ENCODE data around the gene VPS37C.
"Not testable (repeated sequence)": the region's sequence is repeated elsewhere in the genome, so short reads cannot be mapped to it uniquely, and the experiment has no call there.

Gene VPS37C

GRCh38 chr11:61189933-61190332 is 28.7 kb upstream of the VPS37C start:
- Mint-ChIP-seq H3K36me3 (ENCODE audit: low read depth) (no peaks in the 10 kb centered on the region), H3K27me3 (ENCODE audit: low read depth) (peaks cover 8% of the 10 kb centered on the region), H3K4me1 (ENCODE audit: low read depth) (peaks cover 2% of the 10 kb centered on the region), H3K4me3 (no peak overlapping the region), H3K9me3 (no peaks in the 10 kb centered on the region), H3K27ac (no peak overlapping the region)

GRCh38 chr11:61187505-61188130 is 26.4 kb upstream of the VPS37C start:
- Mint-ChIP-seq H3K4me1 (ENCODE audit: low read depth) (peaks cover 2% of the 10 kb centered on the region), H3K27ac (no peak overlapping the region), H3K4me3 (no peak overlapping the region), H3K27me3 (ENCODE audit: low read depth) (peaks cover 12% of the 10 kb centered on the region), H3K36me3 (ENCODE audit: low read depth) (no peaks in the 10 kb centered on the region), H3K9me3 (no peaks in the 10 kb centered on the region)

- Mint-ChIP-seq H3K4me3 (no peak overlapping the region), H3K27me3 (ENCODE audit: low read depth) (peaks cover 9% of the 10 kb centered on the region), H3K9me3 (no peaks in the 10 kb centered on the region), H3K36me3 (ENCODE audit: low read depth) (no peaks in the 10 kb centered on the region), H3K4me1 (ENCODE audit: low read depth) (peaks cover 2% of the 10 kb centered on the region), H3K27ac (no peak overlapping the region)
Measured at GRCh38 chr11:61186504-61186903, 25.3 kb upstream of the VPS37C start.

- Mint-ChIP-seq H3K27me3 (ENCODE audit: low read depth) (peaks cover 19% of the 10 kb centered on the region), H3K36me3 (ENCODE audit: low read depth) (no peaks in the 10 kb centered on the region), H3K4me3 (no peak overlapping the region), H3K27ac (no peak overlapping the region), H3K9me3 (no peaks in the 10 kb centered on the region), H3K4me1 (ENCODE audit: low read depth) (peaks cover 2% of the 10 kb centered on the region)
Measured at GRCh38 chr11:61183645-61184044, 22.4 kb upstream of the VPS37C start.

GRCh38 chr11:61181489-61181888 is 20.3 kb upstream of the VPS37C start:
- H3K36me3 Mint-ChIP-seq (ENCODE audit: low read depth), result no peaks in the 10 kb centered on the region
- peaks cover 22% of the 10 kb centered on the region for H3K27me3 Mint-ChIP-seq (ENCODE audit: low read depth)
- no peaks in the 10 kb centered on the region for H3K4me1 Mint-ChIP-seq (ENCODE audit: low read depth)
- H3K9me3 Mint-ChIP-seq, result no peaks in the 10 kb centered on the region
- no peak overlapping the region for H3K27ac Mint-ChIP-seq
- H3K4me3 Mint-ChIP-seq, result no peak overlapping the region

- H3K36me3 Mint-ChIP-seq (ENCODE audit: low read depth); H3K27ac Mint-ChIP-seq; H3K9me3 Mint-ChIP-seq; H3K4me3 Mint-ChIP-seq; H3K4me1 Mint-ChIP-seq (ENCODE audit: low read depth): not testable (repeated sequence)
- peaks cover 22% of the 10 kb centered on the region for H3K27me3 Mint-ChIP-seq (ENCODE audit: low read depth)
Measured at GRCh38 chr11:61180205-61180604, 19.0 kb upstream of the VPS37C start.

GRCh38 chr11:61176446-61176845 is 15.2 kb upstream of the VPS37C start:
- peaks cover 8% of the 10 kb centered on the region for H3K4me1 Mint-ChIP-seq (ENCODE audit: low read depth)
- H3K27me3 Mint-ChIP-seq (ENCODE audit: low read depth), result peaks cover 20% of the 10 kb centered on the region
- no peak overlapping the region for H3K4me3 Mint-ChIP-seq
- H3K9me3 Mint-ChIP-seq, result peaks cover 16% of the 10 kb centered on the region
- no peak overlapping the region for H3K27ac Mint-ChIP-seq
- peaks cover 3% of the 10 kb centered on the region for H3K36me3 Mint-ChIP-seq (ENCODE audit: low read depth)

GRCh38 chr11:61174949-61175348 is 13.7 kb upstream of the VPS37C start:
- Mint-ChIP-seq H3K4me1 (ENCODE audit: low read depth) (peaks cover 8% of the 10 kb centered on the region), H3K27ac (no peak overlapping the region), H3K36me3 (ENCODE audit: low read depth) (peaks cover 3% of the 10 kb centered on the region), H3K4me3 (no peak overlapping the region), H3K27me3 (ENCODE audit: low read depth) (peaks cover 13% of the 10 kb centered on the region), H3K9me3 (peaks cover 16% of the 10 kb centered on the region)

- Mint-ChIP-seq H3K27me3 (ENCODE audit: low read depth) (peaks cover 8% of the 10 kb centered on the region), H3K4me1 (ENCODE audit: low read depth) (peaks cover 8% of the 10 kb centered on the region), H3K9me3 (peaks cover 16% of the 10 kb centered on the region), H3K36me3 (ENCODE audit: low read depth) (peaks cover 3% of the 10 kb centered on the region), H3K27ac (no peak overlapping the region), H3K4me3 (no peak overlapping the region)
Measured at GRCh38 chr11:61174273-61174672, 13.0 kb upstream of the VPS37C start.

- H3K36me3 Mint-ChIP-seq (ENCODE audit: low read depth), result peaks cover 3% of the 10 kb centered on the region
- H3K27ac Mint-ChIP-seq, result no peak overlapping the region
- peaks cover 11% of the 10 kb centered on the region for H3K4me1 Mint-ChIP-seq (ENCODE audit: low read depth)
- no peak overlapping the region for H3K4me3 Mint-ChIP-seq
- H3K27me3 Mint-ChIP-seq (ENCODE audit: low read depth), result peaks cover 6% of the 10 kb centered on the region
- peaks cover 16% of the 10 kb centered on the region for H3K9me3 Mint-ChIP-seq
Measured at GRCh38 chr11:61173456-61173855, 12.2 kb upstream of the VPS37C start.

GRCh38 chr11:61172888-61173287 is 11.7 kb upstream of the VPS37C start:
- Mint-ChIP-seq H3K4me1 (ENCODE audit: low read depth) (peaks cover 15% of the 10 kb centered on the region), H3K9me3 (peaks cover 16% of the 10 kb centered on the region), H3K27ac (no peak overlapping the region), H3K27me3 (ENCODE audit: low read depth) (peaks cover 6% of the 10 kb centered on the region), H3K36me3 (ENCODE audit: low read depth) (peaks cover 3% of the 10 kb centered on the region), H3K4me3 (no peak overlapping the region)

- Mint-ChIP-seq H3K27me3 (ENCODE audit: low read depth) (peaks cover 6% of the 10 kb centered on the region), H3K4me3 (no peak overlapping the region), H3K36me3 (ENCODE audit: low read depth) (peaks cover 3% of the 10 kb centered on the region), H3K9me3 (peaks cover 16% of the 10 kb centered on the region), H3K4me1 (ENCODE audit: low read depth) (peaks cover 17% of the 10 kb centered on the region), H3K27ac (no peak overlapping the region)
Measured at GRCh38 chr11:61172356-61172755, 11.1 kb upstream of the VPS37C start.

- Mint-ChIP-seq H3K27ac (no peak overlapping the region), H3K4me3 (no peak overlapping the region), H3K36me3 (ENCODE audit: low read depth) (peaks cover 3% of the 10 kb centered on the region), H3K27me3 (ENCODE audit: low read depth) (peaks cover 6% of the 10 kb centered on the region), H3K4me1 (ENCODE audit: low read depth) (peaks cover 19% of the 10 kb centered on the region), H3K9me3 (peaks cover 16% of the 10 kb centered on the region)
Measured at GRCh38 chr11:61171907-61172306, 10.7 kb upstream of the VPS37C start.

GRCh38 chr11:61170566-61170965 is 9.3 kb upstream of the VPS37C start:
- peaks cover 16% of the 10 kb centered on the region for H3K9me3 Mint-ChIP-seq
- peaks cover 3% of the 10 kb centered on the region for H3K27me3 Mint-ChIP-seq (ENCODE audit: low read depth)
- H3K27ac Mint-ChIP-seq, result no peak overlapping the region
- H3K4me3 Mint-ChIP-seq, result no peak overlapping the region
- peaks cover 3% of the 10 kb centered on the region for H3K36me3 Mint-ChIP-seq (ENCODE audit: low read depth)
- peaks cover 19% of the 10 kb centered on the region for H3K4me1 Mint-ChIP-seq (ENCODE audit: low read depth)

GRCh38 chr11:61168800-61169199 is 7.6 kb upstream of the VPS37C start:
- H3K9me3 Mint-ChIP-seq, result peaks cover 16% of the 10 kb centered on the region
- H3K4me1 Mint-ChIP-seq (ENCODE audit: low read depth), result peaks cover 31% of the 10 kb centered on the region
- H3K36me3 Mint-ChIP-seq (ENCODE audit: low read depth), result peaks cover 3% of the 10 kb centered on the region
- no peak overlapping the region for H3K4me3 Mint-ChIP-seq
- peaks cover 3% of the 10 kb centered on the region for H3K27me3 Mint-ChIP-seq (ENCODE audit: low read depth)
- no peak overlapping the region for H3K27ac Mint-ChIP-seq
